Endothelial cell of umbilical vein (primary cell): ENCODE data around the gene SCAMP2. TPM values are rescaled to one million over a fixed set of nuclear protein-coding genes. Genes with fewer than 3 reads are reported as not detected.

Experiments
- BruUV-seq: library from RNA; stranded (reverse); fragments of 400-500 nt; replicated peaks from 2 replicates; lab custom pipeline; 2021; lab: Mats Ljungman, UMichigan
- CTCF ChIA-PET: fragments of 300-600, 350-600 bp; sonication (Branson Sonifier 250); formaldehyde crosslinking; loops from one replicate; lab custom pipeline; 2021; ENCODE audit warnings: antibody characterized with exemption, inconsistent platforms; lab: Charles Lee
- POLR2A ChIA-PET: fragments of 300-600, 350-600 bp; sonication (Branson Sonifier 250); formaldehyde crosslinking; loops from one replicate; lab custom pipeline; 2021; ENCODE audit warnings: antibody characterized with exemption, inconsistent platforms; lab: Charles Lee
- DNase-seq: peaks from one replicate; pipeline ENCODE4 v3.0.0-alpha.2; 2011; ENCODE audit warnings: low read depth, low spot score
- FAIRE-seq: peaks from 2 replicates; lab custom pipeline; 2011; peaks lifted over from hg19 to GRCh38; lab: Jason Lieb, UNC
- H2AFZ ChIP-seq: 2 replicates; pipeline ENCODE4 v1.6.0; 2012; ENCODE audit warnings: low read depth, low read length, control low read depth, inconsistent platforms
- H3K27ac ChIP-seq: 2 replicates; pipeline ENCODE4 v1.5.1; 2011; ENCODE audit warnings: low read depth, mild to moderate bottlenecking, control low read depth, low read length, moderate library complexity; ENCODE audit not compliant: insufficient read depth
- H3K27me3 ChIP-seq, 2 experiments: 2 replicates each; pipeline versions ENCODE4 v1.6.0 to v1.6.1; 2011; ENCODE audit warnings: low read length in 2 of 2, mixed read lengths in 1 of 2; ENCODE audit not compliant: control insufficient read depth in 2 of 2, insufficient read depth in 2 of 2
- H3K36me3 ChIP-seq, 2 experiments: 2 replicates in 1 of 2; 3 replicates in 1 of 2; pipeline ENCODE4 v1.5.1; 2011; ENCODE audit warnings: low read length in 2 of 2, mild to moderate bottlenecking in 1 of 2, moderate library complexity in 1 of 2; ENCODE audit not compliant: control insufficient read depth in 2 of 2, insufficient read depth in 2 of 2; ENCODE audit errors: extremely low read depth in 1 of 2
- H3K4me1 ChIP-seq: 3 replicates; pipeline ENCODE4 v1.5.1; 2011; ENCODE audit warnings: mild to moderate bottlenecking, low read length; ENCODE audit not compliant: control insufficient read depth, insufficient read depth; ENCODE audit errors: extremely low read depth
- H3K4me2 ChIP-seq: 2 replicates; pipeline ENCODE4 v1.6.1; 2011; ENCODE audit warnings: low read length, control low read depth, mixed read lengths; ENCODE audit not compliant: insufficient read depth
- H3K4me3 ChIP-seq, 3 experiments: fragments of 200-600 bp in 1 of 3; sonication (generic), shearing (Covaris generic) in 1 of 3; replicated peaks in 1 of 3; 2 replicates each; pipeline ENCODE4 v1.5.1; 2011 to 2016; ENCODE audit warnings: control low read depth in 3 of 3, low read length in 3 of 3, mild to moderate bottlenecking in 2 of 3, inconsistent platforms in 1 of 3, low read depth in 1 of 3, moderate library complexity in 1 of 3; ENCODE audit not compliant: insufficient read depth in 1 of 3
- H3K79me2 ChIP-seq: 2 replicates; pipeline ENCODE4 v1.6.0; 2012; ENCODE audit warnings: low read length, inconsistent platforms; ENCODE audit not compliant: control insufficient read depth, insufficient read depth
- H3K9ac ChIP-seq: replicated peaks from 2 replicates; pipeline ENCODE3; 2011; ENCODE audit warnings: low read length, control low read depth; ENCODE audit not compliant: insufficient read depth; ENCODE audit errors: extremely low read depth
- H3K9me1 ChIP-seq: replicated peaks from 3 replicates; pipeline ENCODE4 v1.6.0; 2011; ENCODE audit warnings: mild to moderate bottlenecking, low read length; ENCODE audit not compliant: control insufficient read depth, insufficient read depth; ENCODE audit errors: extremely low read depth
- H3K9me3 ChIP-seq: replicated peaks from 2 replicates; pipeline ENCODE4 v1.5.1; 2012; ENCODE audit warnings: low read length, inconsistent platforms; ENCODE audit not compliant: control insufficient read depth, insufficient read depth
- H4K20me1 ChIP-seq: replicated peaks from 2 replicates; pipeline ENCODE3; 2011; ENCODE audit warnings: mild to moderate bottlenecking, low read length; ENCODE audit not compliant: control insufficient read depth, insufficient read depth; ENCODE audit errors: extremely low read depth
- CTCF ChIP-seq, 2 donors: IDR thresholded peaks; 1 replicate in 1 of 2; 2 replicates in 1 of 2; pipeline ENCODE4 v1.5.1; 2011; ENCODE audit warnings: low read length in 2 of 2, mild to moderate bottlenecking in 2 of 2, moderate library complexity in 2 of 2, control low read depth in 1 of 2, inconsistent platforms in 1 of 2, low read depth in 1 of 2; ENCODE audit not compliant: insufficient read depth in 1 of 2; ENCODE audit errors: extremely low read depth in 1 of 2
- EZH2 ChIP-seq: IDR thresholded peaks from 2 replicates; pipeline ENCODE4 v1.6.1; 2012; ENCODE audit warnings: borderline replicate concordance, low read depth, mild to moderate bottlenecking, moderate library complexity, low read length, inconsistent platforms; ENCODE audit not compliant: severe bottlenecking
- FOS ChIP-seq: IDR thresholded peaks from 2 replicates; pipeline ENCODE4 v1.6.1; 2011; ENCODE audit warnings: mild to moderate bottlenecking, low read length, moderate library complexity, borderline replicate concordance; ENCODE audit not compliant: insufficient read depth
- JUN ChIP-seq: IDR thresholded peaks from 2 replicates; pipeline ENCODE4 v1.6.1; 2011; ENCODE audit warnings: borderline replicate concordance, low read depth; ENCODE audit not compliant: insufficient read length, insufficient read depth
- MAX ChIP-seq: IDR thresholded peaks from 2 replicates; pipeline ENCODE4 v1.6.1; 2011; ENCODE audit not compliant: insufficient read depth, insufficient read length
- POLR2A ChIP-seq: IDR thresholded peaks from 2 replicates; pipeline ENCODE4 v1.6.1; 2012; ENCODE audit warnings: low read depth, mild to moderate bottlenecking, control low read depth, low read length
- POLR2AphosphoS5 ChIP-seq: IDR thresholded peaks from 2 replicates; pipeline ENCODE4 v1.6.1; 2012; ENCODE audit warnings: low read depth, mild to moderate bottlenecking, control low read depth, low read length, moderate library complexity; ENCODE audit not compliant: insufficient read depth
- dilution Hi-C: fragments of 300-500 bp; cut with MboI; formaldehyde crosslinking; loops from one replicate; pipeline ENCODE4 v1.15.0; 2019; ENCODE audit warnings: low sequenced_read_pairs; ENCODE audit not compliant: extremely low pct_ligation_motif_present
- intact Hi-C: fragments of 100-400 bp; cut with micrococcal nuclease; formaldehyde crosslinking; loops from one replicate; pipeline ENCODE4 v1.10.0; 2022
- polyA plus RNA-seq, 4 experiments: library from polyadenylated mRNA; depleted of rRNA in 3 of 4; stranded (reverse) in 3 of 4; unstranded in 1 of 4; fragments of >200 nt; gene quantifications; 2 replicates each; pipeline versions ENCODE4 v1.2.1 to v1.2.3, GENCODE V29; 2011 to 2012; ENCODE audit warnings: missing spikeins in 1 of 4
- total RNA-seq: library from RNA; stranded (reverse); gene quantifications from 2 replicates; pipeline ENCODE4 v1.2.3, GENCODE V29; 2021

Gene SCAMP2
- total and polyA plus RNA-seq, 2 donors (not counting 3 experiments of a cell fraction or from before 2014, with no cell fraction given), result 67.3 to 256 TPM

- dilution Hi-C loops, result no loop called here
- H2AFZ ChIP-seq, result no peak overlapping the region
- POLR2A ChIA-PET, result interaction anchor here (0.7 kb wide), 1 partner anchor 30 kb away, joined by 4 read pairs; no protein-coding TSS in a partner anchor
Measured at GRCh38 chr15:74847432-74847831, 25.7 kb downstream of the SCAMP2 start.

GRCh38 chr15:74845581-74845980 is 27.6 kb downstream of the SCAMP2 start:
- H3K79me2 ChIP-seq, result peaks cover 2% of the 10 kb centered on the region
- H2AFZ ChIP-seq, result no peak overlapping the region
- no peaks in the 10 kb centered on the region for H3K9me3 ChIP-seq
- H3K27ac ChIP-seq, result no peak overlapping the region
- CTCF ChIA-PET, result interaction anchor here (1.2 to 5.3 kb wide), 3 partner anchors 12 to 56 kb away, joined by 3 to 37 read pairs (median 3); no protein-coding TSS in a partner anchor
- H3K4me1 ChIP-seq, result peaks cover 11% of the 10 kb centered on the region
- TF ChIP-seq FOS (no peak), CTCF (IDR thresholded peaks at IDR 0.05; ENCODE audit: extremely low read depth in 1 of 2, insufficient read depth in 1 of 2, low read depth in 1 of 2, low read length in 2 of 2) (no peak), MAX (no peak), POLR2A (no peak), POLR2AphosphoS5 (no peak), EZH2 (no peak)
- BruUV-seq, result no TSS peak
- H3K9ac ChIP-seq, result no peak overlapping the region
- no peaks in the 10 kb centered on the region for H3K27me3 ChIP-seq
- no peaks in the 10 kb centered on the region for H4K20me1 ChIP-seq
- dilution Hi-C loops (no loop called here), intact Hi-C loops (no loop called here)
- peaks cover 3 to 26% of the 10 kb centered on the region in 2 experiments for H3K36me3 ChIP-seq
- POLR2A ChIA-PET, result interaction anchor here (1.1 kb wide), 1 partner anchor 61 kb away, joined by 3 read pairs; no protein-coding TSS in a partner anchor
- H3K4me2 ChIP-seq, result no peak overlapping the region
- DNase-seq, result no peak
- FAIRE-seq, result no peak
- H3K9me1 ChIP-seq, result no peaks in the 10 kb centered on the region
- H3K4me3 ChIP-seq, result no peak overlapping the region

More at GRCh38 chr15:74847432-74847831, 25.7 kb downstream of the SCAMP2 start:
- CTCF ChIA-PET, result interaction anchor here (1.7 kb wide), 1 partner anchor 54 kb away, joined by 9 read pairs; no protein-coding TSS in a partner anchor
- FAIRE-seq (no peak), DNase-seq (no peak)
- TF ChIP-seq JUN (no peak), POLR2AphosphoS5 (no peak), POLR2A (no peak)
- Histone ChIP-seq H3K27me3 (no peaks in the 10 kb centered on the region), H3K4me1 (peaks cover 9% of the 10 kb centered on the region), H4K20me1 (no peaks in the 10 kb centered on the region), H3K36me3 (peaks cover 11 to 43% of the 10 kb centered on the region in 2 experiments), H3K4me2 (no peak overlapping the region), H3K79me2 (no peaks in the 10 kb centered on the region), H3K9ac (no peak overlapping the region), H3K9me3 (no peaks in the 10 kb centered on the region), H3K4me3 (no peak overlapping the region), H3K27ac (no peak overlapping the region), H3K9me1 (no peaks in the 10 kb centered on the region)
- BruUV-seq, result no TSS peak
- intact Hi-C loops, result no loop called here
